ENCODE data around the gene PDPR. TPM values are rescaled to one million over a fixed set of nuclear protein-coding genes. Genes with fewer than 3 reads are reported as not detected.
"Not testable (repeated sequence)": the region's sequence is repeated elsewhere in the genome, so short reads cannot be mapped to it uniquely, and the experiment has no call there.

The PDPR gene
- total RNA-seq, 4 donors from 2014 or later: 20.2 to 25.4 (median 22.8) TPM

DNA sequence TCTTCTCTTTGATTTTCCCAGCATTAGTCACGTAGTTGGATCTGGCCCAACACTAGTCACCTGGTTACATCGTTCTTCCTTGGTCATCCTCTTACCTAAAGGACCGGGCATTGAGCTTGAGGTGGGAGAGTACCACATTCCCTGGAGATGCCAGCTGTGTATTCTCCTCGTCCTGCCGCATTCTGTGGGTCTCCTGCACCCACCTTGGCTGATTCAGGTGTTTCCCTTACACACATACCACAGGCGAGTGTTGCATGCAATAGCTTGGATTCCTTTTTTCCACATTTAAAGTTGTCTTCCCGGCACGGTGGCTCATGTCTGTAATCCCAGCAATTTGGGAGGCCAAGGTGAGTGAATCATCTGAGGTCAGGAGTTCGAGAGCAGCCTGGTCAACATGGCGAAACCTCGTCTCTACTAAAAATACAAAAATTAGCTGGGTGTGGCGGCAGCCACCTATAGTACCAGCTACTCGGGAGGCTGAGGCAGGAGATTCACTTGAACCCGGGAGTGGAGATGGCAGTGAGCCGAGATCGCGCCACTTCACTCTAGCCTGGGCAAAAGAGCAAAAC is 37.9 kb downstream of the PDPR start:
- Histone ChIP-seq H3K27ac (no peak overlapping the region), H3K27me3 (no peaks in the 10 kb centered on the region), H3K4me3 (no peak overlapping the region), H3K36me3 (peaks cover 0 to 84% of the 10 kb centered on the region in 2 donors), H3K4me1 (peaks cover 6 to 8% of the 10 kb centered on the region in 2 donors), H3K9me3 (no peaks in the 10 kb centered on the region)
- intact Hi-C loops (cut with DNase I; ENCODE audit: low total_unique reads): no loop called here
- in situ Hi-C loops (cut with MboI; ENCODE audit: low sequenced_read_pairs in 4 of 4): loop anchor here in 1 of 4 donors (10.0 kb wide), 1 partner anchor 103 kb away; the partner anchor contains the start of gene EXOSC6
- ATAC-seq (no peak), DNase-seq (no peak)
- TF ChIP-seq CTCF (IDR thresholded peaks at IDR 0.05 in 4 of 5, conservative IDR thresholded peaks at IDR 0.05 in 1 of 5): no peak
- no peak for TF ChIP-seq POLR2A (IDR thresholded peaks at IDR 0.05)

- no peak overlapping the region for H3K4me3 ChIP-seq
Observed at GRCh38 chr16:70152578-70153302, 38.6 kb downstream of the PDPR start.

DNA sequence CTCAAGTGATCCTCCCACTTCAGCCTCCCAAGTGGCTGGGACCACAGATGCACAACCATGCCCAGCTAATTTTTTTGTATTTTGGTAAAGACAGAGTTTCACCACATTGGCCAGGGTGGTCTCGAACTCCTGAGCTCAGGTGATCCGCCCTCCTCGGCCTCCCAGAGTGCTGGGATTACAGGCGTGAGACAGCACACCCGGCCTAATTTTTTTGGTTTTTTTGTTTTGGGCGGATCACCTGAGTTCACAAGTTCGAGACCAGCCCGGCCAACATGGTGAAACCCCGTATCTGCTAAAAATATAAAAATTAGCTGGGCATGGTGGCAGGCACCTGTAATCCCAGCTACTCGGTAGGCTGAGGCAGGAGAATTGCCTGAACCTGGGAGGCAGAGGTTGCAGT is 40.6 kb downstream of the PDPR start:
- H3K4me1 ChIP-seq; intact Hi-C loops (cut with DNase I; ENCODE audit: low total_unique reads); H3K9me3 ChIP-seq; H3K4me3 ChIP-seq; H3K27ac ChIP-seq; DNase-seq; H3K27me3 ChIP-seq; ATAC-seq: not testable (repeated sequence)
- in situ Hi-C loops (cut with MboI; ENCODE audit: low sequenced_read_pairs in 4 of 4): loop anchor here in 1 of 4 donors (10.0 kb wide), 1 partner anchor 100 kb away; the partner anchor contains the start of gene EXOSC6
- peaks cover 0 to 98% of the 10 kb centered on the region in 2 donors for H3K36me3 ChIP-seq

More at GRCh38 chr16:70152578-70153302, 38.6 kb downstream of the PDPR start:
- no peaks in the 10 kb centered on the region for H3K9me3 ChIP-seq
- peak overlapping the region; percentile 2 to 31 (median 4) for H3K27ac ChIP-seq
- no peak for ATAC-seq
- intact Hi-C loops (cut with DNase I; ENCODE audit: low total_unique reads) (no loop called here), in situ Hi-C loops (cut with MboI; ENCODE audit: low sequenced_read_pairs in 4 of 4) (loop anchor here in 1 of 4 donors (10.0 kb wide), 1 partner anchor 102 kb away; the partner anchor contains the start of gene EXOSC6)
- peaks cover 6 to 8% of the 10 kb centered on the region in 2 donors for H3K4me1 ChIP-seq
- H3K27me3 ChIP-seq: no peaks in the 10 kb centered on the region
- no peak for DNase-seq
- no peak for TF ChIP-seq CTCF (IDR thresholded peaks at IDR 0.05 in 4 of 5, conservative IDR thresholded peaks at IDR 0.05 in 1 of 5)
- no peak for TF ChIP-seq POLR2A (IDR thresholded peaks at IDR 0.05)
- peaks cover 0 to 90% of the 10 kb centered on the region in 2 donors for H3K36me3 ChIP-seq

DNA sequence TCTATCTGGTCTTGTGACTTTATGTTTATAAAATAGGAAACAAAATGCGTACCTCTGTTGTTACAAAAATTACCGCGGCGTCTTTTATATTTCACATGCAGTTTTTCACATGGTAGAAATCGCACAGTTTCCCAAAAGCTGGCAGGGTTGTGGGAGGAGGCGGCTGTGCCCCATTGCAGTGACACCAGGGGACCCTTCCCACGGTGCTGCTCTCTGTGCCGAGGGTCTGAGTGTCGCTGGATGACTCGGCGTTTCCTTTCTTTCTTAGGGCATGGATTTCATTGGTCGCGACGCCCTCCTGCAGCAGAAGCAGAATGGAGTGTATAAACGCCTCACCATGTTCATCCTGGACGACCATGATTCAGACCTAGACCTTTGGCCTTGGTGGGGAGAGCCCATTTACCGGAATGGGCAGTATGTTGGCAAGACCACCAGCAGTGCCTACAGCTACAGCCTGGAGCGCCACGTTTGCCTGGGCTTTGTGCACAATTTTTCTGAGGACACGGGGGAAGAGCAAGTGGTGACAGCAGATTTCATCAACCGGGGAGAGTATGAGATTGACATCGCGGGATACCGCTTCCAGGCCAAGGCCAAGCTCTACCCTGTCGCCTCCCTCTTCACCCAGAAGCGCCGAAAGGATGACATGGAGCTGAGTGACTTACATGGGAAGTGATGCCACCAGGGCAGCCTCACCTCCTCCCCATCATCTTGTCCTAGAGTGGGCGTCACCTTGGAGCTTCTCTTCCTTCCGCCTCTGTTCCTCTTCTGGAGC is 42.3 kb downstream of the PDPR start:
- ATAC-seq (no peak), DNase-seq (no peak)
- Histone ChIP-seq H3K4me1 (peaks cover 6 to 8% of the 10 kb centered on the region in 2 donors), H3K36me3 (peaks cover 0 to 99% of the 10 kb centered on the region in 2 donors), H3K9me3 (no peaks in the 10 kb centered on the region), H3K27me3 (no peaks in the 10 kb centered on the region), H3K4me3 (no peak overlapping the region), H3K27ac (no peak overlapping the region)
- intact Hi-C loops (cut with DNase I; ENCODE audit: low total_unique reads) (no loop called here), in situ Hi-C loops (cut with MboI; ENCODE audit: low sequenced_read_pairs in 4 of 4) (loop anchor here in 1 of 4 donors (10.0 kb wide), 1 partner anchor 98 kb away; the partner anchor contains the start of gene EXOSC6)
- TF ChIP-seq CTCF (IDR thresholded peaks at IDR 0.05 in 4 of 5, conservative IDR thresholded peaks at IDR 0.05 in 1 of 5): no peak
- TF ChIP-seq POLR2A (IDR thresholded peaks at IDR 0.05): no peak
